A549 (cell line): ENCODE data around the gene RGL1. TPM values are rescaled to one million over a fixed set of nuclear protein-coding genes. Genes with fewer than 3 reads are reported as not detected.

Source experiments
- ATAC-seq, 2 experiments: fragments of 200-7000 bp in 1 of 2; fragments of >200 bp in 1 of 2; cut with Nextera tagmentation in 1 of 2; cut with Tn5 transposase in 1 of 2; 3 replicates each; pipeline versions ENCODE4 v1.8.0 to v1.9.1; 2018 to 2020; ENCODE audit warnings: mild to moderate bottlenecking in 1 of 2, moderate library complexity in 1 of 2
- CTCF ChIA-PET: fragments of 300-600 bp; sonication (Branson Sonifier 250); formaldehyde crosslinking; extraction: SDS; loops from one replicate; lab custom pipeline; 2021; ENCODE audit warnings: antibody characterized with exemption, inconsistent platforms; lab: Yijun Ruan, JAX
- POLR2A ChIA-PET: fragments of 350-600 bp; formaldehyde crosslinking; extraction: SDS; loops from one replicate; lab custom pipeline; 2021; ENCODE audit warnings: antibody characterized with exemption, inconsistent platforms; lab: Yijun Ruan, JAX
- DNase-seq, 2 experiments: peaks; one replicate each; pipeline versions ENCODE4 v3.0.0 to v3.0.0-alpha.2; 2011 to 2016; ENCODE audit warnings: low read depth in 1 of 2, low spot score in 1 of 2
- FAIRE-seq: peaks from 2 replicates; lab custom pipeline; 2011; peaks lifted over from hg19 to GRCh38; lab: Jason Lieb, UNC
- H3K27ac ChIP-seq, 2 experiments: fragments of >200 bp; sonication (Bioruptor Twin); formaldehyde crosslinking; 3 replicates each; pipeline ENCODE4 v1.5.1; 2016 to 2017
- H3K4me1 ChIP-seq: fragments of >200 bp; sonication (Bioruptor Twin); formaldehyde crosslinking; 3 replicates; pipeline ENCODE4 v1.6.1; 2016
- H3K4me2 ChIP-seq: fragments of >200 bp; sonication (Bioruptor Twin); formaldehyde crosslinking; 3 replicates; pipeline ENCODE4 v1.6.1; 2016
- H3K4me3 ChIP-seq: fragments of >200 bp; sonication (Bioruptor Twin); formaldehyde crosslinking; 3 replicates; pipeline ENCODE4 v1.5.1; 2016
- H3K9me3 ChIP-seq: fragments of >200 bp; sonication (Bioruptor Twin); formaldehyde crosslinking; 3 replicates; pipeline ENCODE4 v1.6.1; 2016
- BHLHE40 ChIP-seq: IDR thresholded peaks from 2 replicates; pipeline ENCODE4 v1.6.1; 2012; ENCODE audit warnings: low read depth, low read length, inconsistent platforms
- CEBPB ChIP-seq, 2 experiments: fragments of >200 bp in 1 of 2; sonication (Bioruptor Twin) in 1 of 2; formaldehyde crosslinking in 1 of 2; IDR thresholded peaks; 2 replicates each; pipeline ENCODE4 v1.6.1; 2012 to 2016
- CHD2 ChIP-seq: fragments of 150-350 bp; IDR thresholded peaks from 2 replicates; pipeline ENCODE4 v1.6.1; 2014; ENCODE audit warnings: low read length; ENCODE audit not compliant: partially characterized antibody
- EHF ChIP-seq: fragments of 250-450 bp; sonication (Bioruptor Pico); IDR thresholded peaks from 2 replicates; pipeline ENCODE4 v1.5.0; 2020; ENCODE audit warnings: mild to moderate bottlenecking
- EP300 ChIP-seq, 2 experiments: fragments of >200 bp; sonication (Bioruptor Twin); formaldehyde crosslinking; IDR thresholded peaks; 2 replicates in 1 of 2; 3 replicates in 1 of 2; pipeline ENCODE4 v1.6.1; 2016 to 2017
- FOSB ChIP-seq: fragments of 250-450 bp; sonication (Bioruptor Pico); IDR thresholded peaks from 2 replicates; pipeline ENCODE4 v1.5.0; 2020; ENCODE audit warnings: mild to moderate bottlenecking, moderate library complexity
- FOXS1 ChIP-seq: fragments of 250-450 bp; sonication (Bioruptor Pico); IDR thresholded peaks from 2 replicates; pipeline ENCODE4 v1.5.0; 2020; ENCODE audit warnings: mild to moderate bottlenecking, moderate library complexity
- HDAC2 ChIP-seq: fragments of 200-600 bp; sonication (generic); IDR thresholded peaks from 2 replicates; pipeline ENCODE4 v1.6.1; 2016
- HOXA7 ChIP-seq: fragments of 250-450 bp; sonication (Bioruptor Pico); IDR thresholded peaks from 2 replicates; pipeline ENCODE4 v1.5.0; 2020; ENCODE audit warnings: mild to moderate bottlenecking, moderate library complexity
- HOXB13 ChIP-seq: fragments of 250-450 bp; sonication (Bioruptor Pico); IDR thresholded peaks from 2 replicates; pipeline ENCODE4 v1.5.0; 2020; ENCODE audit warnings: low read depth, mild to moderate bottlenecking, moderate library complexity
- JUN ChIP-seq, 2 experiments: fragments of >200 bp; sonication (Bioruptor Twin); formaldehyde crosslinking; IDR thresholded peaks; 2 replicates in 1 of 2; 3 replicates in 1 of 2; pipeline ENCODE4 v1.6.1; 2016 to 2017
- KDM5A ChIP-seq: fragments of 200-600 bp; sonication (generic); IDR thresholded peaks from 2 replicates; pipeline ENCODE4 v1.6.1; 2016; ENCODE audit warnings: antibody characterized with exemption, mild to moderate bottlenecking
- NR3C1 ChIP-seq: fragments of >200 bp; sonication (Bioruptor Twin); formaldehyde crosslinking; IDR thresholded peaks from 3 replicates; pipeline ENCODE4 v1.6.1; 2017
- PHF8 ChIP-seq: fragments of 200-600 bp; sonication (generic); IDR thresholded peaks from 2 replicates; pipeline ENCODE4 v1.6.1; 2016; ENCODE audit warnings: low read depth, mild to moderate bottlenecking, antibody characterized with exemption, moderate library complexity, borderline replicate concordance
- RAD21 ChIP-seq, 2 experiments: fragments of >200 bp in 1 of 2; sonication (Bioruptor Twin) in 1 of 2; formaldehyde crosslinking in 1 of 2; IDR thresholded peaks in 1 of 2; conservative IDR thresholded peaks in 1 of 2; 2 replicates in 1 of 2; 3 replicates in 1 of 2; pipeline ENCODE4 v1.6.1; 2012 to 2018; ENCODE audit warnings: inconsistent platforms in 1 of 2
- RARB ChIP-seq: fragments of 250-450 bp; sonication (Bioruptor Pico); IDR thresholded peaks from 2 replicates; pipeline ENCODE4 v1.8.0; 2021; ENCODE audit warnings: mild to moderate bottlenecking, moderate library complexity
- RNF2 ChIP-seq: fragments of 200-600 bp; sonication (generic); IDR thresholded peaks from 2 replicates; pipeline ENCODE4 v1.6.1; 2016; ENCODE audit warnings: low read depth, mild to moderate bottlenecking, antibody characterized with exemption, moderate library complexity, borderline replicate concordance
- SREBF2 ChIP-seq: fragments of 450-650 bp; IDR thresholded peaks from 2 replicates; pipeline ENCODE4 v1.6.1; 2014; ENCODE audit warnings: mild to moderate bottlenecking, moderate library complexity
- TFCP2L1 ChIP-seq: fragments of 250-450 bp; sonication (Bioruptor Pico); IDR thresholded peaks from 2 replicates; pipeline ENCODE4 v1.5.0; 2021; ENCODE audit warnings: mild to moderate bottlenecking
- ZC3H11A ChIP-seq: fragments of 450-650 bp; IDR thresholded peaks from 2 replicates; pipeline ENCODE4 v1.6.1; 2014; ENCODE audit warnings: antibody characterized with exemption, mild to moderate bottlenecking
- WGBS: methylation state at CpG from one replicate; pipeline ENCODE4 v1.1.6; 2017; ENCODE audit errors: missing lambda C conversion rate; 5-methylcytosine and 5-hydroxymethylcytosine counted together
- polyA plus RNA-seq, 4 experiments: library from polyadenylated mRNA; depleted of rRNA in 3 of 4; stranded (reverse); fragments of >200 nt; fragmentation: RNase III in 1 of 4; extraction: RNeasy Plus Mini Kit Qiagen cat#74134 plus additional on column Dnase treatment in 1 of 4; gene quantifications; 2 replicates in 3 of 4; 3 replicates in 1 of 4; pipeline ENCODE4 v1.2.3, GENCODE V29; 2011 to 2017
- TF ChIP-seq, protein P1 (sequence below): fragments of >200 bp; sonication (Bioruptor Twin); formaldehyde crosslinking; IDR thresholded peaks from 3 replicates; pipeline ENCODE4 v1.6.1; 2016
- TF ChIP-seq, protein P2 (sequence below): fragments of >200 bp; sonication (Bioruptor Twin); formaldehyde crosslinking; IDR thresholded peaks from 2 replicates; pipeline ENCODE4 v1.6.1; 2016
- TF ChIP-seq, protein P3 (sequence below): IDR thresholded peaks from 2 replicates; pipeline ENCODE4 v1.6.1; 2012; ENCODE audit warnings: low read depth, borderline replicate concordance
- TF ChIP-seq, protein P4 (sequence below): IDR thresholded peaks from 2 replicates; pipeline ENCODE4 v1.6.1; 2012
- TF ChIP-seq, protein P5 (sequence below): fragments of 250-450 bp; sonication (Bioruptor Pico); IDR thresholded peaks from 2 replicates; pipeline ENCODE4 v1.5.0; 2020; ENCODE audit warnings: low read depth, mild to moderate bottlenecking, moderate library complexity

Gene RGL1
- polyA plus RNA-seq, 2 of the 4 experiments (the other 2 are of a cell fraction): 1.0 to 3.8 TPM

DNA sequence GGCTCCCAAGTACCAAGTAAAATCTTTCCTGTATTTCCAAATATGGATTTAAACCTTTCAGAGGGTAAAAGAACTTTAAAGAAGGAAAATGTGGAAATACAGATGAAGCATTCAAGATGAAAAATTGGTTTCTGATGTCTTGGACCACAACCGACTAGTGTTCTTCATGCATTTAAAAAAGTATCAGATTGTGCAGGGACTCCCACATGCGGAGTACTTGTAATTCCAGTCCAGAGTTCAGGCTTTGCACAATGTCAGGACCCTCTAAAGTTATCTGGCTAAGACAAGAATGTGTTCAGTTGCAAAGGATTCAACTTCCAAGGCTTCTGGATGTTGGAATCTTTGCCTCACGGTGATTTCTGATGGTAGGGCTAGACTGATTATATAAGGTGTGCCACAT, 66.7 kb downstream of the RGL1 start (continued):
- TF ChIP-seq PHF8 (no peak), BHLHE40 (no peak), JUN (IDR thresholded peaks at IDR 0.05) (no peak), SREBF2 (no peak)
- TF ChIP-seq, protein P1, sequence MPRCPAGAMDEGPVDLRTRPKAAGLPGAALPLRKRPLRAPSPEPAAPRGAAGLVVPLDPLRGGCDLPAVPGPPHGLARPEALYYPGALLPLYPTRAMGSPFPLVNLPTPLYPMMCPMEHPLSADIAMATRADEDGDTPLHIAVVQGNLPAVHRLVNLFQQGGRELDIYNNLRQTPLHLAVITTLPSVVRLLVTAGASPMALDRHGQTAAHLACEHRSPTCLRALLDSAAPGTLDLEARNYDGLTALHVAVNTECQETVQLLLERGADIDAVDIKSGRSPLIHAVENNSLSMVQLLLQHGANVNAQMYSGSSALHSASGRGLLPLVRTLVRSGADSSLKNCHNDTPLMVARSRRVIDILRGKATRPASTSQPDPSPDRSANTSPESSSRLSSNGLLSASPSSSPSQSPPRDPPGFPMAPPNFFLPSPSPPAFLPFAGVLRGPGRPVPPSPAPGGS: no peak

DNA sequence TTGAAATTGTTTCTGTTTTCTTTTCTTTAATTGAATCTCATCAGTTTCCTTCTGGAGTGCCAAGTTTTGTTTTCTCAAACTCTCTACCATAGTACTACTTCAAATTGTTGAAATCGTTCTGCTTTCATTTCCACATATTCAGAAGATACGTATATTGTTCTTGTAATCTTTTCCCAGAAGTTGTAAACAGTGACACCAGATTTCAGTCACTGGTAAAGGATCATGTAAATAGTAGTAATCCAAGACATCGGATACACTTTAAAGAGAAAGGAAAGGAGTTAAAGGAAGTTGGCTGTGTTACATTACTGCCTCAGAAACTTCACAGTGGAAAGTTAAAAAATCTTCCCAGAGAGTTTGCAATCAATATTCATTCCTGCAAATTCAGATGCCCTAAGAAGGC, 67.5 kb downstream of the RGL1 start:
- no peak for FAIRE-seq
- ChIA-PET CTCF (no interaction called here), POLR2A (no interaction called here)
- no peak for ATAC-seq
- 53% methylated on average over 3 of the region's 3 CpGs for WGBS
- Histone ChIP-seq H3K4me2 (no peak overlapping the region), H3K27ac (no peak overlapping the region), H3K4me3 (no peak overlapping the region), H3K4me1 (peaks cover 14% of the 10 kb centered on the region), H3K9me3 (no peaks in the 10 kb centered on the region)
- no peak for DNase-seq
- no peak for TF ChIP-seq ZC3H11A
- no peak for TF ChIP-seq RNF2
- TF ChIP-seq RAD21 (conservative IDR thresholded peaks at IDR 0.05 in 1 of 2, IDR thresholded peaks at IDR 0.05 in 1 of 2): no peak
- no peak for TF ChIP-seq PHF8
- TF ChIP-seq HDAC2: no peak
- no peak for TF ChIP-seq EHF (CRISPR knock-in tag)
- no peak for TF ChIP-seq NR3C1
- no peak for TF ChIP-seq HOXA7 (CRISPR knock-in tag)
- no peak for TF ChIP-seq CEBPB (IDR thresholded peaks at IDR 0.05)
- TF ChIP-seq, protein P2, sequence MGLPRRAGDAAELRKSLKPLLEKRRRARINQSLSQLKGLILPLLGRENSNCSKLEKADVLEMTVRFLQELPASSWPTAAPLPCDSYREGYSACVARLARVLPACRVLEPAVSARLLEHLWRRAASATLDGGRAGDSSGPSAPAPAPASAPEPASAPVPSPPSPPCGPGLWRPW: no peak
- no peak for TF ChIP-seq CHD2
- TF ChIP-seq HOXB13 (CRISPR knock-in tag): no peak
- no peak for TF ChIP-seq TFCP2L1 (CRISPR knock-in tag)
- TF ChIP-seq, protein P3, sequence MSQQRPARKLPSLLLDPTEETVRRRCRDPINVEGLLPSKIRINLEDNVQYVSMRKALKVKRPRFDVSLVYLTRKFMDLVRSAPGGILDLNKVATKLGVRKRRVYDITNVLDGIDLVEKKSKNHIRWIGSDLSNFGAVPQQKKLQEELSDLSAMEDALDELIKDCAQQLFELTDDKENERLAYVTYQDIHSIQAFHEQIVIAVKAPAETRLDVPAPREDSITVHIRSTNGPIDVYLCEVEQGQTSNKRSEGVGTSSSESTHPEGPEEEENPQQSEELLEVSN: no peak
- no peak for TF ChIP-seq KDM5A
- TF ChIP-seq, protein P4, sequence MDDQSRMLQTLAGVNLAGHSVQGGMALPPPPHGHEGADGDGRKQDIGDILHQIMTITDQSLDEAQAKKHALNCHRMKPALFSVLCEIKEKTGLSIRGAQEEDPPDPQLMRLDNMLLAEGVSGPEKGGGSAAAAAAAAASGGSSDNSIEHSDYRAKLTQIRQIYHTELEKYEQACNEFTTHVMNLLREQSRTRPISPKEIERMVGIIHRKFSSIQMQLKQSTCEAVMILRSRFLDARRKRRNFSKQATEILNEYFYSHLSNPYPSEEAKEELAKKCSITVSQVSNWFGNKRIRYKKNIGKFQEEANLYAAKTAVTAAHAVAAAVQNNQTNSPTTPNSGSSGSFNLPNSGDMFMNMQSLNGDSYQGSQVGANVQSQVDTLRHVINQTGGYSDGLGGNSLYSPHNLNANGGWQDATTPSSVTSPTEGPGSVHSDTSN: no peak
- no peak for TF ChIP-seq RARB (CRISPR knock-in tag)

DNA sequence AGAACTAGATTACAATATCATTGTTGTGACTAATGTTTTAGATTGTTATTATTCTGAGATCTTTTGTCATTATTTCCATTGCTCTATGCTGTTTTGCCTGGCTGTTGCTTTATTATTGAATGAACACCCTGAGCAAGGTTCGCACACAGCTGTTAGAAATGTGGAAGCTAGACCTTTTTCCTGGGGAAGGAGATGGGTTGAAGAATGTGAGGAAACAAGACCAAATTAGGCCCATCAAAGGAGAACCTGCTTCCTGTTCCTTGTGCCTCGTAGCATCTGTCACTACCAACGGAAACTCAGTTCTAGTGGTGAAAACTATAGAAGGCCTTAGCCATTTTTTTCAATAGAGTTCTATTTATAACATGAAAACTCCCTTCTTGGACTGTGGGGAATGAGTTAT, 68.7 kb downstream of the RGL1 start:
- no peak overlapping the region for H3K4me3 ChIP-seq
- FAIRE-seq (no peak), DNase-seq (no peak), ATAC-seq (no peak)
- H3K9me3 ChIP-seq: no peaks in the 10 kb centered on the region
- ChIA-PET CTCF (no interaction called here), POLR2A (no interaction called here)
- H3K4me2 ChIP-seq: no peak overlapping the region
- TF ChIP-seq FOXS1 (CRISPR knock-in tag): no peak
- TF ChIP-seq, protein P5, sequence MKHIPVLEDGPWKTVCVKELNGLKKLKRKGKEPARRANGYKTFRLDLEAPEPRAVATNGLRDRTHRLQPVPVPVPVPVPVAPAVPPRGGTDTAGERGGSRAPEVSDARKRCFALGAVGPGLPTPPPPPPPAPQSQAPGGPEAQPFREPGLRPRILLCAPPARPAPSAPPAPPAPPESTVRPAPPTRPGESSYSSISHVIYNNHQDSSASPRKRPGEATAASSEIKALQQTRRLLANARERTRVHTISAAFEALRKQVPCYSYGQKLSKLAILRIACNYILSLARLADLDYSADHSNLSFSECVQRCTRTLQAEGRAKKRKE (CRISPR knock-in tag): no peak
- no peak for TF ChIP-seq EHF (CRISPR knock-in tag)
- TF ChIP-seq BHLHE40: no peak
- no peak for TF ChIP-seq FOSB (CRISPR knock-in tag)
- no peak for TF ChIP-seq EP300 (IDR thresholded peaks at IDR 0.05)
- no peak for TF ChIP-seq CEBPB (IDR thresholded peaks at IDR 0.05)
- no peak overlapping the region for H3K27ac ChIP-seq
- 77% methylated on average over 3 of the region's 3 CpGs for WGBS
- H3K4me1 ChIP-seq: peaks cover 14% of the 10 kb centered on the region
